HL-60/S4 treated with phorbol 12-myristate 13-acetate at 8.2 ng/mL for 4 days and 3 days (cell line): ENCODE measurements around the gene PIM1.
"Not testable (repeated sequence)": the region's sequence is repeated elsewhere in the genome, so short reads cannot be mapped to it uniquely, and the experiment has no call there.

Experiments used
- in situ Hi-C: fragments of 300-500 bp; cut with MboI; formaldehyde crosslinking; loops from 2 replicates; pipeline ENCODE4 v1.15.0; 2022; ENCODE audit warnings: low sequenced_read_pairs

The PIM1 gene

DNA sequence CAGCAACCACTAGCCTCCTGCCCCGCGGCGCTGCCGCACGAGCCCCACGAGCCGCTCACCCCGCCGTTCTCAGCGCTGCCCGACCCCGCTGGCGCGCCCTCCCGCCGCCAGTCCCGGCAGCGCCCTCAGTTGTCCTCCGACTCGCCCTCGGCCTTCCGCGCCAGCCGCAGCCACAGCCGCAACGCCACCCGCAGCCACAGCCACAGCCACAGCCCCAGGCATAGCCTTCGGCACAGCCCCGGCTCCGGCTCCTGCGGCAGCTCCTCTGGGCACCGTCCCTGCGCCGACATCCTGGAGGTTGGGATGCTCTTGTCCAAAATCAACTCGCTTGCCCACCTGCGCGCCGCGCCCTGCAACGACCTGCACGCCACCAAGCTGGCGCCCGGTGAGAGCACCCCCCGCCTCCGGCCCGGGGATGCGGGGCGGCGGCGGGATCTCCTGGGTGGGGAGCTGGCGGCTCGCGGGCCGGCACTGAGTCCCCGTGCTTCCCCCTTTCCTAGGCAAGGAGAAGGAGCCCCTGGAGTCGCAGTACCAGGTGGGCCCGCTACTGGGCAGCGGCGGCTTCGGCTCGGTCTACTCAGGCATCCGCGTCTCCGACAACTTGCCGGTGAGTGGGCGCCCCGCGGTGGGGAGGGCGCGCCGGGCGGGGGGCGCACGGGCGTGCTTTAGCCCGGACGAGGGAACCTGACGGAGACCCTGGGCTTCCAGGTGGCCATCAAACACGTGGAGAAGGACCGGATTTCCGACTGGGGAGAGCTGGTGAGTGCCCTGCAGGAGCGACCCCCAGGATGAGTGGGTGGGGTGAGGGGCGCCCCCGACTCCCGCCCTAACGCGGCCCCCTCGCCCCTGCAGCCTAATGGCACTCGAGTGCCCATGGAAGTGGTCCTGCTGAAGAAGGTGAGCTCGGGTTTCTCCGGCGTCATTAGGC is 585 bp downstream of the PIM1 start:
- in situ Hi-C loops, result loop anchor here (5.0 to 10.0 kb wide), 2 partner anchors 118 to 146 kb away; no protein-coding TSS in a partner anchor

DNA sequence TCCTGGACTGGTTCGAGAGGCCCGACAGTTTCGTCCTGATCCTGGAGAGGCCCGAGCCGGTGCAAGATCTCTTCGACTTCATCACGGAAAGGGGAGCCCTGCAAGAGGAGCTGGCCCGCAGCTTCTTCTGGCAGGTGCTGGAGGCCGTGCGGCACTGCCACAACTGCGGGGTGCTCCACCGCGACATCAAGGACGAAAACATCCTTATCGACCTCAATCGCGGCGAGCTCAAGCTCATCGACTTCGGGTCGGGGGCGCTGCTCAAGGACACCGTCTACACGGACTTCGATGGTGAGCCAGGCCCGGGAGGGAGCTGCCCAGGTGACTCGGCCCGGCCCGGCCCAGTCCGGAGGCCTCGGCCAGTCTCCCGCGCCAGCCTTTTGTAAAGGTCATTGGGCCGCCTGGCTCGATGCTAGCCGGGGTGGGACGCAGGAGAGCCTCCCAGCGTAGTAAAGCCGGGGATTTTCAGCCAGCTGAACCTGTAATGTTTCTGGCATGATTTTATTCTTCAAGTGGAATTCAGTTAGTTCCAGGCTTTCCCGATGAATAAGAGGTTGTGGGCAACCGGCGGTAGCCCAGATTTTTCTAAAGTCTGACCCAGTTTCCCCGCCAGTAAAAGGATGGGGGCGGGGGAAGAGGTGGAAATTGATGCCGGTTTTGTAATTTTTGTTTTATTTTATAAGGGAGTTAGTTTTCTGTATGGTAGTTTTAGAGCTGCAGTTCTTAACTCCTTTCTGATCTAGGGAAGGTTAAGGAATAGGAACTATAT is 1.4 kb downstream of the PIM1 start:
- in situ Hi-C loops, result loop anchor here (5.0 to 10.0 kb wide), 2 partner anchors 119 to 147 kb away; no protein-coding TSS in a partner anchor

DNA sequence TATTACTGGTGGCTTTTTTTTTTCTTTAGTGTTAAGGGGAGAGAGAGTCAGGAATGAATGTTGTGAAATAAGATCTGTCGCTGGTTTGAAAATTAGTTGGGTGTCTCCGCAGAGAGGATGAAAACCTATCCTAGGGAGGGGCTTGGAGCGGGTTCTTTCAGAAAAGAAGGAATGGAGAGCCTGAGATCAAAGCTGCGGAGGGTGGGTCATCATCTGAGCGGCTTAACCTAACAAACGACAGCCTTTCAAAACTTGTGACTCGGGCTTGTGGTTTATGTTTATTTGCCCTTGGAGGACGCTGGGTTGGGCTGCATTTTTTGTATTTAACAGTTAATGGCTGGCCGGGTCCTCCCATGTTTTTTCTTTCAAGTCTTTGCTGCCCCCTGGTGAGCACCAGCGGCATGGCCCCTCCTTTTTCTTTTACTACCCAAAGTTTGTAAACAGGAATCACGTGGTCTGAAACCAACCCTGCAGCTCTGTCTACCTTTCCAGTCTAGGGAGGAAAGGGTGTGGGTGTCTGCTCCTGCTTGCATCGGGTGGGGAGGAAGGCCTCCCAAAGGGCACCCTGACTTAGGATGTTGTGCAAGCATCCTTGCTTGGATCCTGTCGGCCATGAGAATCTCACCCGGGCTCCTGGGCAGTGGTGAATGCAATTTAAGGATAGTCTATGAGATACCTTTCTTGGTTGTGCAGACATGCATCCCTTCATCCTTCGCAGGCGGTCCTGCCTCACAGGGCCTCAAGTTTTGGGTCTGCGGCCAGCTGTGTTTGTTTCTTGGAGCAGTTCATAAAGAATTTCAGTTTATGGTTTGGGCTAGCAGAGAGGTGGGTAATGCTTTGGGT is 2.2 kb downstream of the PIM1 start:
- in situ Hi-C loops, result loop anchor here (5.0 to 10.0 kb wide), 2 partner anchors 120 to 147 kb away; no protein-coding TSS in a partner anchor

DNA sequence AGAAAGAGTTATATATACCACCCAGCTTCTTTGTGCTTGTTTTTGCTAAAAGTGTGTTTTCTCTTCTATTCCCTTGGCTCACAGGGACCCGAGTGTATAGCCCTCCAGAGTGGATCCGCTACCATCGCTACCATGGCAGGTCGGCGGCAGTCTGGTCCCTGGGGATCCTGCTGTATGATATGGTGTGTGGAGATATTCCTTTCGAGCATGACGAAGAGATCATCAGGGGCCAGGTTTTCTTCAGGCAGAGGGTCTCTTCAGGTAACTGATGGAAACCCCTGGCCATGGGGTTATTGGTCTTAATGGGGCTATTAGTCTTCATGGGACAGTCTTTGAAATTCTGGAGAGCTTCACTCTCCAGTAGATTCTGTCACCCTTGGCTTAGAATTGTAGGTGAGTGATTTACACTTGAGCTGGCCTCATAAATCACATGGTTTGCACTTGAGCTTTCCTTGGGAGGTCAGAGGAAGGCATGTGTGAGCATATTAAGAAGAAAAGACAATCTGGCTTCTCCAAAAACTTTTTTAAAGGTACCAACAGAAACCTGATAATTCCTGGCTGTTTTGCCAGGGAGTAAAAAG is 3.0 kb downstream of the PIM1 start:
- in situ Hi-C loops, result loop anchor here (5.0 to 10.0 kb wide), 2 partner anchors 121 to 148 kb away; no protein-coding TSS in a partner anchor

DNA sequence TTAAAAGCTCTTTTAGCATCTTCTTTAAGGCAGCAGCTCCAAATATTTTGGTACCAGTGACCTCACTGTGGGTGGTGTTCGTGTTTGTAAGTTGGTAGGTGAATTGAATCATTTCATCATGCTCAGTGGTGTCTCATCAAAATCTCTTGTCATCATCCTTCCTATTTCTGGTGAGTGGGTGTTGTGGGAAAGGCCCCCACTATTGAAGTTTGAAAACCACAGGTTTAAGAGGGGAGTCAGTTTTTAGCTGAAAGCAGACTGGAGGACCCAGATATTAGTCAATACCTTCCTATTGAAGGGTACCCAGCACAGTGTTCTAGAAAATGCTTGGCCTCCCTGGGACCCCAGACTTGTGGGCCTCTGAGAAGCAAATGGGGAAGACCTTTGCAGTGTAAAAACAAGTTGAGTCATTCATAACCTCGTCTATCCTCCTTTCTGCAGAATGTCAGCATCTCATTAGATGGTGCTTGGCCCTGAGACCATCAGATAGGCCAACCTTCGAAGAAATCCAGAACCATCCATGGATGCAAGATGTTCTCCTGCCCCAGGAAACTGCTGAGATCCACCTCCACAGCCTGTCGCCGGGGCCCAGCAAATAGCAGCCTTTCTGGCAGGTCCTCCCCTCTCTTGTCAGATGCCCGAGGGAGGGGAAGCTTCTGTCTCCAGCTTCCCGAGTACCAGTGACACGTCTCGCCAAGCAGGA is 3.7 kb downstream of the PIM1 start:
- in situ Hi-C loops, result loop anchor here (5.0 to 10.0 kb wide), 2 partner anchors 121 to 149 kb away; no protein-coding TSS in a partner anchor

DNA sequence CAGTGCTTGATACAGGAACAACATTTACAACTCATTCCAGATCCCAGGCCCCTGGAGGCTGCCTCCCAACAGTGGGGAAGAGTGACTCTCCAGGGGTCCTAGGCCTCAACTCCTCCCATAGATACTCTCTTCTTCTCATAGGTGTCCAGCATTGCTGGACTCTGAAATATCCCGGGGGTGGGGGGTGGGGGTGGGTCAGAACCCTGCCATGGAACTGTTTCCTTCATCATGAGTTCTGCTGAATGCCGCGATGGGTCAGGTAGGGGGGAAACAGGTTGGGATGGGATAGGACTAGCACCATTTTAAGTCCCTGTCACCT is 4.2 kb downstream of the PIM1 start:
- in situ Hi-C loops, result loop anchor here (5.0 to 10.0 kb wide), 2 partner anchors 122 to 149 kb away; no protein-coding TSS in a partner anchor

DNA sequence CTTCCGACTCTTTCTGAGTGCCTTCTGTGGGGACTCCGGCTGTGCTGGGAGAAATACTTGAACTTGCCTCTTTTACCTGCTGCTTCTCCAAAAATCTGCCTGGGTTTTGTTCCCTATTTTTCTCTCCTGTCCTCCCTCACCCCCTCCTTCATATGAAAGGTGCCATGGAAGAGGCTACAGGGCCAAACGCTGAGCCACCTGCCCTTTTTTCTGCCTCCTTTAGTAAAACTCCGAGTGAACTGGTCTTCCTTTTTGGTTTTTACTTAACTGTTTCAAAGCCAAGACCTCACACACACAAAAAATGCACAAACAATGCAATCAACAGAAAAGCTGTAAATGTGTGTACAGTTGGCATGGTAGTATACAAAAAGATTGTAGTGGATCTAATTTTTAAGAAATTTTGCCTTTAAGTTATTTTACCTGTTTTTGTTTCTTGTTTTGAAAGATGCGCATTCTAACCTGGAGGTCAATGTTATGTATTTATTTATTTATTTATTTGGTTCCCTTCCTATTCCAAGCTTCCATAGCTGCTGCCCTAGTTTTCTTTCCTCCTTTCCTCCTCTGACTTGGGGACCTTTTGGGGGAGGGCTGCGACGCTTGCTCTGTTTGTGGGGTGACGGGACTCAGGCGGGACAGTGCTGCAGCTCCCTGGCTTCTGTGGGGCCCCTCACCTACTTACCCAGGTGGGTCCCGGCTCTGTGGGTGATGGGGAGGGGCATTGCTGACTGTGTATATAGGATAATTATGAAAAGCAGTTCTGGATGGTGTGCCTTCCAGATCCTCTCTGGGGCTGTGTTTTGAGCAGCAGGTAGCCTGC is 4.8 kb downstream of the PIM1 start:
- in situ Hi-C loops, result loop anchor here (5.0 to 10.0 kb wide), 2 partner anchors 122 to 150 kb away; no protein-coding TSS in a partner anchor

DNA sequence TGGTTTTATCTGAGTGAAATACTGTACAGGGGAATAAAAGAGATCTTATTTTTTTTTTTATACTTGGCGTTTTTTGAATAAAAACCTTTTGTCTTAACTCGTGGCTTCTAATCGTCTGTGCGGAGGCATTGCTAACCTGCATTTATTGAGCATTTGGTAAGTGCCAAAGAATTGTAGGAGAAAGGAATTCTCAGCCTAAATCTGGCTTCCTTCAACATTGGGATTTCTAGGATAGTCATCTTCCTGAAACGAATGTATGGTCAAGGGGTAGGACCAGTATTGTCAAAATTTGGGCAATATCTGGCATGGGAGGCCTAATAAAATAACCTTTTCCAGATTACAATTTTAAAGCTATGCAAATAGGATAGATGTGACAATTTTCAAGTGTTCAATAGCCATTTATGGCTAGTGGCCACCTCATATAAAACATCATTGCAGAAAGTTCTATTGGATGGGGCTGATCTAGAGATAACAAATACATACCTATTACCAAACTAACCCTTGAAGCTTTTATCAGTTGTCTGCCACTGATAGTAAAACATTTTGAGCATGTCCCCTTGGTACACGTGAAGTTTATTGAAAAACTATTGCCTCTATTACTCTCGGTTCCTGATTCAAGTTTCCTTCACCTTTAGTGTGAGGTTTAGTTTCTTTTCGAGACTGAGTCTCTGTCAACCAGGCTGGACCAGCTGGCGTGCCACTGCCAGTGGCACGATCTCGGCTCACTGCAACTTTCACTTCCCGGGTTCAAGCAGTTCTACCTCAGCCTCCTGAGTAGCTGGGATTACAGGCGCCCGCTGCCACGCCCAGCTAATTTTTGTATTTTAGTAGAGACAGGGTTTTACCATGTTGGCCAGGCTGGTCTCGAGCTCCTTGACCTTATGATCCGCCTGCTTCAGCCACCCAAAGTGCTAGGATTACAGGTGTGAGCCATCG is 5.6 kb downstream of the PIM1 start:
- in situ Hi-C loops, result loop anchor here (10.0 kb wide), 1 partner anchor 151 kb away; no protein-coding TSS in a partner anchor

DNA sequence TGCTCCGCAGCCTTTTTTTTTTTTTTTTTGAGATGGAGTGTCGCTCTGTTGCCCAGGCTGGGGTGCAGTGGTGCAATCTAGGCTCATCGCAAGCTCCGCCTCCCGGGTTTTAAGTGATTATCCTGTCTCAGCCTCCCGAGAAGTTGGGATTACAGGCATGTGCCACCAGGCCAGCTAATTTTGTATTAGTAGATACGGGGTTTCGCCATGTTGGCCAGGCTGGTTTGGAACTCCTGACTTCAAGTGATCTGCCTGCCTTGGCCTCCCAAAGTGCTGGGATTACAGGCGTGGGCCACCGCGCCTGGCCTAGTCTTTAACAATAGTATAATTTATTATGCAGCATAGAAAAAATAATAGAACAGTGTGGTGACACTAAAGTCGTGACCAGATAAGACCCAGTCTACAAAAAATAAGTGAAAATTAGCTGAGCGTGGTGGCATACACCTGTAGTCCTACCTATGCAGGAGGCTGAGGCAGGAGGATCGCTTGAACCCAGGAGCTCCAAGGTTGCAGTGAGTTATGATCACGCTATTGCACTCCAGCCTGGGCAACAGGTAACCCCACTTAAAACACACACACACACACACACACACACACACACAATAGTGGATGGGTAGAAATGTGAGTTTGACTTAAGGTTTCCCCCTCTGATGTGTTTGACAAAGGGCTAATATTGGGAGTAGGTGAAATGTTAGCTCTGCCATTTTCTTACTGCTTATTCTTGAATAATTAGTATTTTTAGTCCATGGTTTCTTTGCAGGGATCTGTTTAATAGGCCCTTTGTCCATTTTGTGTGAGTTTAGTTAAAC is 6.5 kb downstream of the PIM1 start:
- in situ Hi-C loops, result loop anchor here (10.0 kb wide), 1 partner anchor 152 kb away; no protein-coding TSS in a partner anchor

DNA sequence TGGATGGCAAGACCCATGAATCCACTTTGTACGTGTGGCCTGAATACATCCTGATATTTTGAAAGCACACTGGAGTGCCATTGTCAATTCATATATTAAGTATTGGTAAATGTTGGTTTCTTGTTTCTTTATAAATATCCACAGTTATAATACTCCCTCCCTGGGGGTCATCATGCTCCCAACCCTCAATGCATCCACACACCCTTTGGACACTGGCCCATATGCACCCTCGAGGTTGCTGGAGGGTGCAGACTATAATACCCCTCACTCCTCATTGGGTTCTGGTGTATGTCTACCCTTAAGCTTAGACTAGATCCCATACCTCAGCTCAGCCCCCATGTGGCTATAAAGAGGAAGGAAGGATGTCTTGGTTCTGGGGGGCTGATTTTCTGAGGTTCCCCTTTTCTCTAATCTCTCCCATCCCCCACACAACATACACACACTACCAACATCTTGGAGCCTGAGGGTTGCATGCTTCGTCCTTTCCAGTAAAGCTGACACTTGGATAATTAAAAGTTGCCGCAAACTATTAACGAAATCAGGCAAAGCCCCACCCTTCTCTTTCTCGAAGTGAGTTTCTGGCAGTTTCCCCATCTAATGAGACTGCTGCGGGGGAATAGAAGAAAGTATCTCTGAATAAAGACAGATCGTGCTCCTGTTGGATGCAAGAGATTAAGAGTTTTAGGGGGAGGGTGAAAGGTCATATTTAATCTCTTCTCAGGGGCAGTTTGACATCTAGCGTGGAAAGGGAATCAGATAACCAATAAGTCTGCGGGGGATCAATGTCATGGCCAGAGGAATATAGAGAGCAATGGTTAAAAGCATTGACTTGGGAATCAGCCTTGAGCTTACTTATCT is 7.4 kb downstream of the PIM1 start:
- in situ Hi-C loops, result loop anchor here (10.0 kb wide), 1 partner anchor 153 kb away; no protein-coding TSS in a partner anchor

DNA sequence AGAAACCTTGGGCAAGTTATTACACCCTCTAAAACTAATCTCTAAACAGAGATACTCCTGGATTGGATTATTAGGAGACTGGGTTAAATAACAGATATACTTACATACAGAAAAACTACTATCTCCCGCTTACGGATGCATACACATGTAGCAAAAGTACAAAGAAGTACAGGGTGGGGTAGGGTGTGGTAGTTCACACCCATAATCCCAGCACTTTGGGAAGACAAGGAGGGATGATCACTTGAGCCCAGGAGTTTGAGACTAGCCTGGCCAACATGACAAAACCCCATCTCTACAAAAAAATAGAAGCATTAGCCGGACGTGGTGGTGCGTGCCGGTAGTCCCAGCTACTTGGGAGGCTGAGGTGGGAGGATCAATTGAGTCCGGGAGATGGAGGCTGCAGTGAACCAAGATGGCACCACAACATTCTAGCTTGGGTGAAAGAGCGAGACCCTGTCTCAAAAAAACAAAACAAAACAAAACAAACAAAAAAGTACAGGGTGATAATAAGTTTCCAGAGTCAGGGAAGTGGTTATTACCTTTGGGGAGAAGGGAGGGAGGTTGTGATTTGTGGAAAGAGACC is 8.1 kb downstream of the PIM1 start:
- in situ Hi-C loops, result loop anchor here (10.0 kb wide), 1 partner anchor 153 kb away; no protein-coding TSS in a partner anchor

DNA sequence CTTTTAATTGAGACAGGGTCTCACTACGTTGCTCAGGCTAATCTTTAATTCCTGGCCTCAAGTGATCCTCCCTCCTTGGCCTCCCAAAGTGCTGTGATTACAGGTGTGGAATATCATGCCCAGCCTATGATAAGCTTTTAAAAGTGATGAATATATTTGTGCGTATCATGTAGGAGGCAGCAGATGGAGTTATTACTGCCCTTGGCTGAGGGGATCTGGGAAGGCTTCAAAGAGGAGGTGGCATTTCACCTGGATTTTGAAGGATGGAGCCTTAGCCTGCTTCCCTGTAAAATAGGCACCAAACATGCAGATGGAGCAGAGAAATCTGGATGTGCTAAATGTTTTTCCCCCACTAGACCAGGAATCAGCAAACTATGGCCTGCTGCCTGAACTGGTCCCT is 10.1 kb downstream of the PIM1 start:
- in situ Hi-C loops, result no loop called here

DNA sequence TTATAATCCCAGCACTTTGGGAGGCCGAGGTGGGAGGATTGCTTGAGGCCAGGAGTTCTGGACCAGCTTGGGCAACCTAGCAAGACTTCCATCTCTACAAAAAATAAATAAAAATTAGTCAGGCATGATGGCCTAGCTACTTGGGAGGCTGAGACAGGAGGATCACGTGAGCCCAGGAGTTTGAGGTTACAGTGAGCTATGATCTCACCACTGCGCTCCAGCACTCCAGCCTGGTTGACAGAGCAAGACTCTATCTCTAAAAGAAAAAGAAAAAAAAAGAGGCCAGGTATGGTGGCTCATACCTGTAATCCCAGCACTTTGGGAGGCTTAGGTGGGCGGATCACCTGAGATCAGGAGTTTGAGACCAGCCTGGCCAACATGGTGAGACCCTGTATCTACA is 10.7 kb downstream of the PIM1 start:
- in situ Hi-C loops, result not testable (repeated sequence)

DNA sequence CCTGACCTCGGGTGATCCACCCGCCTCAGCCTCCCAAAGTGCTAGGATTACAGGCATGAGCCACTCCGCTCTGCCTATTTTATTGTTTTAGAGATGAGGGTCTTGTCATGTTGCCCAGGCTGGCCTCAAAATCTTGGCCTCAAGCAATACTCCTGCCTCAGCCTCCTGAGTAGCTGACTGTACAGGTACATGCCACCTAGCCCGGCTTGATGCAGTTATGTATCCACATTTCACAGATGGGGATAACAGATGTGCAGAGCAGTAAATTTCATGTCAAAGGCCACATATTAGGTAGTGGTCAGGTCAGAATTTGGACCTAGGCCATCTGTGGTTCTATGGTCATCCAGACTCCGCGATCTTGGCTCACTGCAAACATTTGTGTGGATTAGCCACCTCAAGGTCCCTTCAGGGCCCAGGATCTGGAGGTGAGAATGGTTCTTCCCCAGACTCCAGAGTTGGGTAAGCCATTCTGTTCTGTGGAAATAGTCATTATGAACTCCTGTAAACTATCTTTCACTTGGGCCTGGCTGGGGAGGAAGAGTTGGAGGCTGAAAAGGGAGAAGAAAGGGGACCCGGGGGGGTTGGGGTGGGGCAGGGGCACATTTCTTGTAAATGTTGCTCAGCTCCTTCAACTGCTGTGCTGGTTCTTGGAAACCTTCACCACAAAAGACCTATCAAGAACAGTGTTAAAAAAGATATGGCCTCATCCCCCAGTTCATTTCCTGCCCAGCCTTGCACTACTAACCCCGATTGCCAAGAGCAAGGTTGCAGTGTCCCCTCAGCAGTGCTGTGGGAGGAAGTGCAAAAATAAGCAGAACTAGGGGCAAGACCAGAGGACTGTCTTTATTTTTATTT is 13.0 kb downstream of the PIM1 start:
- in situ Hi-C loops, result no loop called here
